OCI-LY7 (cell line): ENCODE data around the gene FLAD1. TPM values are rescaled to one million over a fixed set of nuclear protein-coding genes. Genes with fewer than 3 reads are reported as not detected.

Experiments
- BruUV-seq: library from RNA; stranded (reverse); fragments of 400-500 nt; replicated peaks from 2 replicates; lab custom pipeline; 2021; lab: Mats Ljungman, UMichigan
- CTCF ChIA-PET: fragments of 300-600 bp; sonication (Branson Sonifier 250); formaldehyde crosslinking; loops from one replicate; lab custom pipeline; 2022; ENCODE audit warnings: antibody characterized with exemption; ENCODE audit not compliant: unreplicated experiment; lab: Charles Lee
- POLR2A ChIA-PET: fragments of 300-600 bp; sonication (Branson Sonifier 250); formaldehyde crosslinking; loops from one replicate; lab custom pipeline; 2022; ENCODE audit warnings: antibody characterized with exemption; lab: Charles Lee
- DNase-seq: peaks from one replicate; pipeline ENCODE4 v3.0.0-alpha.2; 2015; ENCODE audit warnings: low spot score
- H2AFZ ChIP-seq: fragments of 200-600 bp; sonication (generic), shearing (Covaris generic); 2 replicates; pipeline ENCODE4 v1.6.1; 2014; ENCODE audit warnings: mild to moderate bottlenecking, antibody characterized with exemption, low read length, moderate library complexity
- H3K27ac ChIP-seq: fragments of 200-600 bp; sonication (generic); 2 replicates; pipeline ENCODE4 v1.5.1; 2014; ENCODE audit warnings: mixed run types, low read depth, mild to moderate bottlenecking, moderate library complexity, low read length, inconsistent platforms; ENCODE audit not compliant: poor library complexity, severe bottlenecking
- H3K36me3 ChIP-seq: fragments of 200-600 bp; sonication (generic); 2 replicates; pipeline ENCODE4 v1.6.1; 2014; ENCODE audit warnings: mild to moderate bottlenecking, antibody characterized with exemption, low read length, moderate library complexity, mixed read lengths; ENCODE audit not compliant: insufficient read depth
- H3K4me1 ChIP-seq: fragments of 200-600 bp; sonication (generic); 2 replicates; pipeline ENCODE4 v1.5.1; 2014; ENCODE audit warnings: mild to moderate bottlenecking, low read length; ENCODE audit not compliant: insufficient read depth, poor library complexity, severe bottlenecking
- H3K4me2 ChIP-seq: fragments of 200-600 bp; sonication (generic); 2 replicates; pipeline ENCODE4 v1.6.1; 2014; ENCODE audit warnings: mild to moderate bottlenecking, low read length
- H3K4me3 ChIP-seq: fragments of 200-600 bp; sonication (generic); 2 replicates; pipeline ENCODE4 v1.5.1; 2014; ENCODE audit warnings: mild to moderate bottlenecking, low read depth, low read length; ENCODE audit not compliant: poor library complexity, severe bottlenecking
- H3K79me2 ChIP-seq: fragments of 200-600 bp; sonication (generic); 2 replicates; pipeline ENCODE4 v1.6.1; 2016; ENCODE audit warnings: low read depth, mild to moderate bottlenecking, low read length, moderate library complexity, mixed read lengths; ENCODE audit not compliant: insufficient read depth
- H3K9me2 ChIP-seq: fragments of 200-600 bp; sonication (generic); 2 replicates; pipeline ENCODE4 v1.6.1; 2016; ENCODE audit warnings: mild to moderate bottlenecking, low read length, mixed read lengths; ENCODE audit not compliant: insufficient read depth
- H3K9me3 ChIP-seq: fragments of 200-600 bp; sonication (generic); 2 replicates; pipeline ENCODE4 v1.6.1; 2014; ENCODE audit warnings: mild to moderate bottlenecking, mixed run types, low read length, mixed read lengths
- H4K20me1 ChIP-seq: fragments of 200-600 bp; sonication (generic); 2 replicates; pipeline ENCODE4 v1.6.1; 2014; ENCODE audit warnings: mild to moderate bottlenecking, antibody characterized with exemption, low read length, moderate library complexity, mixed read lengths; ENCODE audit not compliant: insufficient read depth
- EZH2phosphoT487 ChIP-seq: fragments of 200-600 bp; sonication (generic); IDR thresholded peaks from 2 replicates; pipeline ENCODE4 v1.6.1; 2018; ENCODE audit warnings: low read depth, borderline replicate concordance, mild to moderate bottlenecking, mixed run types, antibody characterized with exemption, low read length, moderate library complexity, mixed read lengths
- intact Hi-C: fragments of 100-400 bp; cut with micrococcal nuclease; formaldehyde crosslinking; loops from one replicate; pipeline ENCODE4 v1.10.0; 2022; ENCODE audit not compliant: unreplicated experiment
- total RNA-seq, 2 experiments: library from RNA; depleted of rRNA in 1 of 2; stranded (reverse); fragments of >200 nt in 1 of 2; shearing (Covaris generic) in 1 of 2; gene quantifications; 2 replicates each; pipeline ENCODE4 v1.2.3, GENCODE V29; 2014 to 2022
- TF ChIP-seq, protein P1 (sequence below): fragments of 200-600 bp; sonication (generic); conservative IDR thresholded peaks from 2 replicates; pipeline ENCODE4 v1.5.1; 2014; ENCODE audit warnings: mild to moderate bottlenecking, antibody characterized with exemption, low read length, moderate library complexity, mixed read lengths

Gene FLAD1
- total RNA-seq, 2 experiments from 2014 or later, result 52.7 to 57.9 TPM

DNA sequence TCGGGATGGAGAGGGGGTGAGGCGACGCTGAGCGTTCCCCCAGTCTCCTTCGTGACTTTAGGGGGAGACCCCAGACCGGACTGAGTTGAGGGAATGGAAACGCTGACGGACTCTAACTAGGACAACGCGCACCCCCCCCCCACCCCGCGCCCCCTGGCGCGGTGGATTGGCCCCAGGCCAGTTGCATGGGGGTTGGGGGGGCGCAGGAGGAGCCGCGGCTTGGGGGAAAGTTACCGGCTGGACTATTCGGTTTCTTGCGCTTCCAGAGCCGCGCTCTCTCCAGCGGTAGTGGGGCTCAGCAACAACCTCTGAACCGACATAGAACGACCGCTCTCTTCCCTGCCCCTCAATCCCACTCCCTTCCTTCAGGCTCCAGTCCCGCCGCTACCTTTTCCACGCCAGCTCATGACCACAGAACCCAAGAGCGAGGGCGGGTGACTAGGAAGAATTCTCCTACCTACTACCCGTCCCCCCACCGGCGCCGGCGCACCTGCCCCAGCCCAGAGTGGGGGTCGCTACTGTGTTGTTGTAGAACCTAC lies 20.2 kb downstream of the FLAD1 start:
- DNase-seq, result peak; percentile 43
- no TSS peak for BruUV-seq
- H3K4me3 ChIP-seq, result peak overlapping the region; percentile 87
- H3K4me1 ChIP-seq, result peaks cover 67% of the 10 kb centered on the region
- no peaks in the 10 kb centered on the region for H3K9me3 ChIP-seq
- POLR2A ChIA-PET, result interaction anchor here (0.5 to 2.0 kb wide), 3 partner anchors 13 to 571 kb away, joined by 3 to 10 read pairs (median 4); no protein-coding TSS in a partner anchor
- H3K36me3 ChIP-seq, result no peaks in the 10 kb centered on the region
- intact Hi-C loops, result loop anchor here (5.0 kb wide), 1 partner anchor 141 kb away; no protein-coding TSS in a partner anchor
- peak overlapping the region; percentile 23; the same call in 1 of the 2 replicates for H2AFZ ChIP-seq
- peak overlapping the region; percentile 77 for H3K27ac ChIP-seq
- H4K20me1 ChIP-seq, result no peaks in the 10 kb centered on the region
- peaks cover 10% of the 10 kb centered on the region; the same call in 1 of the 2 replicates for H3K79me2 ChIP-seq
- H3K9me2 ChIP-seq, result no peaks in the 10 kb centered on the region
- peak overlapping the region; percentile 93 for H3K4me2 ChIP-seq
- CTCF ChIA-PET, result no interaction called here
- no peak for TF ChIP-seq EZH2phosphoT487
- TF ChIP-seq, protein P1, sequence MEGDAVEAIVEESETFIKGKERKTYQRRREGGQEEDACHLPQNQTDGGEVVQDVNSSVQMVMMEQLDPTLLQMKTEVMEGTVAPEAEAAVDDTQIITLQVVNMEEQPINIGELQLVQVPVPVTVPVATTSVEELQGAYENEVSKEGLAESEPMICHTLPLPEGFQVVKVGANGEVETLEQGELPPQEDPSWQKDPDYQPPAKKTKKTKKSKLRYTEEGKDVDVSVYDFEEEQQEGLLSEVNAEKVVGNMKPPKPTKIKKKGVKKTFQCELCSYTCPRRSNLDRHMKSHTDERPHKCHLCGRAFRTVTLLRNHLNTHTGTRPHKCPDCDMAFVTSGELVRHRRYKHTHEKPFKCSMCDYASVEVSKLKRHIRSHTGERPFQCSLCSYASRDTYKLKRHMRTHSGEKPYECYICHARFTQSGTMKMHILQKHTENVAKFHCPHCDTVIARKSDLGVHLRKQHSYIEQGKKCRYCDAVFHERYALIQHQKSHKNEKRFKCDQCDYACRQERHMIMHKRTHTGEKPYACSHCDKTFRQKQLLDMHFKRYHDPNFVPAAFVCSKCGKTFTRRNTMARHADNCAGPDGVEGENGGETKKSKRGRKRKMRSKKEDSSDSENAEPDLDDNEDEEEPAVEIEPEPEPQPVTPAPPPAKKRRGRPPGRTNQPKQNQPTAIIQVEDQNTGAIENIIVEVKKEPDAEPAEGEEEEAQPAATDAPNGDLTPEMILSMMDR, result peak; percentile 33; the same call in 1 of the 2 replicates

DNA sequence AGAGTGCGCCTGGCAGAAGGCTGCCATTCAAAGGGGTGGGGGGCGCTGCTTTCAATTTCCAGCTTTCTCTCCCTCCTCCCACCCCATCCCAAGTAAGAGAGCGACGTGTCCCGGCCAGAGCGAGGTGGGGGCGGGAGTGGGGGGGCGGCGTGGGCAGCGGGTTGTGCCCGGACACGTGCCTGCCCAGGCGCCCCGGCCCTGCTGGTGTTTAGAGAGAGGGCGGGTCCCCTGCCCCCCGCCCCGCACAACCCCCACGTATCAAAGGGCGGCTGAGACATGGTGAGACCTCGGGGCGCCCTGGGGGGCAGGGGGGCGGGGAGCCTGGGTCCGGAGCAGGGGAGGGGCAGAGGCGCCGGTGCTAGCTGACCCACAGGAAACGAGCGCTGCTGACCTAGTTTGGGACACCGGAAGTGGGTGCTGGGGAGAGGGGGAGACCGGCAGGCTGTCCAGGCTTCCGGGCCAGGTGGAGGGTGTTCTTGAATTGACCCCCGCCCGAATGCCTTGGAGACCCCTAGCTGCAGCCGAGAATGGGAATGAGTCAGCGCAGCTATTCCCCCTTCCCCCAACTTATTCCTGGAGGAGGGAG lies 20.7 kb downstream of the FLAD1 start:
- CTCF ChIA-PET, result no interaction called here
- Histone ChIP-seq H3K9me3 (no peaks in the 10 kb centered on the region), H3K9me2 (no peaks in the 10 kb centered on the region), H3K4me3 (peak overlapping the region; percentile 87), H3K79me2 (peaks cover 10% of the 10 kb centered on the region; the same call in 1 of the 2 replicates), H3K27ac (peak overlapping the region; percentile 77), H3K36me3 (no peaks in the 10 kb centered on the region), H2AFZ (peak overlapping the region; percentile 23; the same call in 1 of the 2 replicates), H4K20me1 (no peaks in the 10 kb centered on the region), H3K4me2 (peak overlapping the region; percentile 93), H3K4me1 (peaks cover 68% of the 10 kb centered on the region)
- no peak for TF ChIP-seq EZH2phosphoT487
- TF ChIP-seq, protein P1, result 0 out of 2 replicates have a peak, but pooled peaks have one; percentile 17
- POLR2A ChIA-PET, result interaction anchor here (0.7 to 2.0 kb wide), 3 partner anchors 13 to 148 kb away, joined by 3 to 10 read pairs (median 4); partner anchors contain the start of gene FLAD1
- DNase-seq, result peak; percentile 48
- no TSS peak for BruUV-seq
- intact Hi-C loops, result loop anchor here (5.0 kb wide), 1 partner anchor 142 kb away; no protein-coding TSS in a partner anchor
